Nephron progenitor cell (in vitro differentiated cells): ENCODE results near the gene BET1L.

Experiments
- DNase-seq: peaks from one replicate; pipeline ENCODE4 v3.0.0; 2021
- H3K27ac Mint-ChIP-seq: 2 replicates; pipeline ENCODE4 v1.8.0; 2021; ENCODE audit warnings: mild to moderate bottlenecking, moderate library complexity, mixed read lengths
- H3K27me3 Mint-ChIP-seq: 2 replicates; pipeline ENCODE4 v1.8.0; 2021; ENCODE audit warnings: mild to moderate bottlenecking, low read depth, mixed read lengths; ENCODE audit not compliant: poor library complexity
- H3K36me3 Mint-ChIP-seq: 2 replicates; pipeline ENCODE4 v1.8.0; 2021; ENCODE audit warnings: low read depth, mixed read lengths
- H3K4me1 Mint-ChIP-seq: 2 replicates; pipeline ENCODE4 v1.8.0; 2021; ENCODE audit warnings: mixed read lengths
- H3K4me3 Mint-ChIP-seq: 2 replicates; pipeline ENCODE4 v1.8.0; 2021; ENCODE audit warnings: mild to moderate bottlenecking, moderate library complexity, mixed read lengths
- H3K9me3 Mint-ChIP-seq: 2 replicates; pipeline ENCODE4 v1.8.0; 2021; ENCODE audit warnings: mild to moderate bottlenecking, moderate library complexity, mixed read lengths
- CTCF ChIP-seq: fragments of 200-600 bp; sonication (generic); IDR thresholded peaks from 2 replicates; pipeline ENCODE4 v1.5.0; 2021; ENCODE audit warnings: antibody characterized with exemption

Gene BET1L

GRCh38 chr11:203056-203944 lies 3.9 kb downstream of the BET1L start:
- H3K4me3 Mint-ChIP-seq = no peak overlapping the region
- H3K27ac Mint-ChIP-seq = peak overlapping the region; percentile 42
- peaks cover 12% of the 10 kb centered on the region for H3K36me3 Mint-ChIP-seq
- DNase-seq = no peak
- no peaks in the 10 kb centered on the region for H3K27me3 Mint-ChIP-seq
- no peaks in the 10 kb centered on the region for H3K9me3 Mint-ChIP-seq
- TF ChIP-seq CTCF = no peak
- peaks cover 17% of the 10 kb centered on the region for H3K4me1 Mint-ChIP-seq

GRCh38 chr11:202490-202889 lies 4.7 kb downstream of the BET1L start:
- TF ChIP-seq CTCF = no peak
- Mint-ChIP-seq H3K4me1 (peaks cover 17% of the 10 kb centered on the region), H3K4me3 (no peak overlapping the region), H3K36me3 (peaks cover 12% of the 10 kb centered on the region), H3K27ac (peak overlapping the region; percentile 47), H3K27me3 (peaks cover 6% of the 10 kb centered on the region), H3K9me3 (no peaks in the 10 kb centered on the region)
- no peak for DNase-seq

- no peaks in the 10 kb centered on the region for H3K9me3 Mint-ChIP-seq
Measured at GRCh38 chr11:201966-202365, 5.2 kb downstream of the BET1L start.

DNA sequence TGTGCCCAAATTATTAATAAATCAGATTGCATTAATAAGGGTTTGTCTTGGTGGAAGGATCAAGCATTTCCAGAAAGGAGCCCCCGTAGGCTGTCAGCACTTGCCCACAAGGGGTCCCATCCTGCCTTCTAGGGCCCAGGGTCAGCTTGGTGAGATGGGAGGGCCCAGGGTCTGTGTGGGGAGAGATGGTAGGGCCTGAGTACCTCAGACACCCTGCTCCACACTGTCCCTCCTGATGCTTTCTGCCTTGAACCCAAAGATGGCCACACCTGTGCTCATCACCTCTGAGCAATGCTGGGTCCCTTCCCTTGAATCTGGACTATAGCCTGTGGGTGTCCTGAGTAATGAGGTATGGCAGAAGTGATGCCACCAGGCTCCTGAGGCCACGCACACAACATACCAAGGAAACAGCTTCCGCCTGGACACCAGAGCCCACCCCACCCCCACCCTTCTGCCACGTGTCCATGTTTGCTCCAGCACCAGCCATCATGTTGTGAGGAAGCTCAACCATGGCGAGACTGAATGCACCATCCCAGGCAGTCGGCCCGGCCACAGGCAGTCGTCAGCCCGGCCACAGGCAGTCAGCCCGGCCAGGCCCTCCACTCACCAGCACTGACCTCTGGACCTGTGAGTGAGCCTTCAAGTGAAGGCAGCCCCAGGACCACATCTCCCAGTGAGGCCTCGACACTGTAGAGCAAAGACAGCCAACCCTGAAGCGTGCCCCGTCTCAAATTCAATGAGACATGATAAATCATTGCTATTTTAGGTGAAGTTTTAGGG lies 6.8 kb downstream of the BET1L start:
- Mint-ChIP-seq H3K27ac (no peak overlapping the region), H3K4me1 (peaks cover 3% of the 10 kb centered on the region), H3K9me3 (no peaks in the 10 kb centered on the region), H3K36me3 (peaks cover 12% of the 10 kb centered on the region), H3K27me3 (peaks cover 6% of the 10 kb centered on the region), H3K4me3 (no peak overlapping the region)
- DNase-seq = no peak
- TF ChIP-seq CTCF = no peak

More at GRCh38 chr11:201966-202365, 5.2 kb downstream of the BET1L start:
- peak overlapping the region; percentile 47 for H3K27ac Mint-ChIP-seq
- peaks cover 6% of the 10 kb centered on the region for H3K27me3 Mint-ChIP-seq
- peaks cover 12% of the 10 kb centered on the region for H3K36me3 Mint-ChIP-seq
- DNase-seq = no peak
- H3K4me1 Mint-ChIP-seq = peaks cover 17% of the 10 kb centered on the region
- no peak for TF ChIP-seq CTCF
- H3K4me3 Mint-ChIP-seq = no peak overlapping the region

DNA sequence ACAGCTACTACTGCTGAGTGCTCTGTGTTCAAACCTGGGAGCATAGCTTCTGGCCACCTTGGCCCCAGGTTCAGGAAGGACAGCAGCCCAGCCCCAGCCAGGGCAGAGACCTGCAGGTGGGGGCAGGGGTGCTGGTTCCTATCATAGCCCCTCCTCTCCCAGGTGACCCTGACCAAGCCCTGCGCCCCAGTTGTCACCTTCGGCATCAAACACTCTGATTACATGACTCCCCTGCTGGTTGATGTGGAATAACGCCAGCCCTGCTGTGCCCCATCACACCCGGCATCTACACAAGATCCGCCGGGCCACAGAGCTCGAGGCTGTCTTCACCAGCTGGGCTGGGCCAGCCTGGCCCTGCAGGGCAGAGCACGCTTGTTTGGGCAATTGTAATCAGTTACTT lies 7.4 kb downstream of the BET1L start:
- H3K36me3 Mint-ChIP-seq = peaks cover 12% of the 10 kb centered on the region
- no peaks in the 10 kb centered on the region for H3K9me3 Mint-ChIP-seq
- no peak for TF ChIP-seq CTCF
- peaks cover 6% of the 10 kb centered on the region for H3K27me3 Mint-ChIP-seq
- DNase-seq = no peak
- H3K4me3 Mint-ChIP-seq = no peak overlapping the region
- no peak overlapping the region for H3K27ac Mint-ChIP-seq
- no peaks in the 10 kb centered on the region for H3K4me1 Mint-ChIP-seq
